Chondrocyte (in vitro differentiated cells): ENCODE data around the gene ZNF764. TPM values are rescaled to one million over a fixed set of nuclear protein-coding genes. Genes with fewer than 3 reads are reported as not detected.

Source experiments
- DNase-seq: peaks from one replicate; pipeline ENCODE4 v3.0.0; 2021; ENCODE audit warnings: mixed read lengths, low spot score
- H3K27ac Mint-ChIP-seq: one replicate; pipeline ENCODE4 v1.8.0; 2021; ENCODE audit warnings: mild to moderate bottlenecking, moderate library complexity, mixed read lengths; ENCODE audit not compliant: unreplicated experiment
- H3K27me3 Mint-ChIP-seq: 2 replicates; pipeline ENCODE4 v1.8.0; 2021; ENCODE audit warnings: low read depth, mixed read lengths
- H3K36me3 Mint-ChIP-seq: 2 replicates; pipeline ENCODE4 v1.8.0; 2021; ENCODE audit warnings: low read depth, mixed read lengths
- H3K4me1 Mint-ChIP-seq: 2 replicates; pipeline ENCODE4 v1.8.0; 2021; ENCODE audit warnings: low read depth, mild to moderate bottlenecking, mixed read lengths
- H3K4me3 Mint-ChIP-seq: one replicate; pipeline ENCODE4 v1.8.0; 2021; ENCODE audit warnings: mild to moderate bottlenecking, moderate library complexity, mixed read lengths; ENCODE audit not compliant: unreplicated experiment
- H3K9me3 Mint-ChIP-seq: 2 replicates; pipeline ENCODE4 v1.8.0; 2021; ENCODE audit warnings: low read depth, mixed read lengths
- CTCF ChIP-seq: fragments of 200-600 bp; sonication (generic); IDR thresholded peaks from 2 replicates; pipeline ENCODE4 v1.5.0; 2021; ENCODE audit warnings: antibody characterized with exemption, mild to moderate bottlenecking, moderate library complexity
- total RNA-seq: library from RNA; stranded (reverse); gene quantifications from 3 replicates; pipeline ENCODE4 v1.2.1, GENCODE V29; 2021

The ZNF764 gene
- total RNA-seq, 1 donor from 2014 or later: 8.3 TPM

DNA sequence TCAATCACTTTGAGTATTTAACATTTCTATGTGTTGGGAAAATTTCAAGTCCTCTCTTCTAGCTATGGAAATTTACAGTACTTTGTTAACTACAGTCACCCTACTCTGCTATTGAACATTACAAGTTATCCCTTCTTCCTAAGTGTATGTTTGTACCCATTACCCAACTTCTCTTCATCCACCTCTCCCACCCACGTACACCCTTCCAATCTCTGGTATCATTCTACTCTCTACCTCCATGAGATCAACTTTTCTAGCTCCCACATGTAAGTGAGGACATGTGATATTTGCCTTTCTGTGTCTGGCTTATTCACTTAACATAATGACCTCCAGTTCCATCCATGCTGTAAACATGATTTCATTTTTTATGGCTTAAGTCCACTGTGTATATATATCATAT is 16.5 kb upstream of the ZNF764 start:
- H3K27ac Mint-ChIP-seq: no peak overlapping the region
- peaks cover 18% of the 10 kb centered on the region for H3K4me1 Mint-ChIP-seq
- no peak overlapping the region for H3K4me3 Mint-ChIP-seq
- no peak for DNase-seq
- no peaks in the 10 kb centered on the region for H3K9me3 Mint-ChIP-seq
- TF ChIP-seq CTCF: no peak
- H3K36me3 Mint-ChIP-seq: peaks cover 3% of the 10 kb centered on the region
- no peaks in the 10 kb centered on the region for H3K27me3 Mint-ChIP-seq

DNA sequence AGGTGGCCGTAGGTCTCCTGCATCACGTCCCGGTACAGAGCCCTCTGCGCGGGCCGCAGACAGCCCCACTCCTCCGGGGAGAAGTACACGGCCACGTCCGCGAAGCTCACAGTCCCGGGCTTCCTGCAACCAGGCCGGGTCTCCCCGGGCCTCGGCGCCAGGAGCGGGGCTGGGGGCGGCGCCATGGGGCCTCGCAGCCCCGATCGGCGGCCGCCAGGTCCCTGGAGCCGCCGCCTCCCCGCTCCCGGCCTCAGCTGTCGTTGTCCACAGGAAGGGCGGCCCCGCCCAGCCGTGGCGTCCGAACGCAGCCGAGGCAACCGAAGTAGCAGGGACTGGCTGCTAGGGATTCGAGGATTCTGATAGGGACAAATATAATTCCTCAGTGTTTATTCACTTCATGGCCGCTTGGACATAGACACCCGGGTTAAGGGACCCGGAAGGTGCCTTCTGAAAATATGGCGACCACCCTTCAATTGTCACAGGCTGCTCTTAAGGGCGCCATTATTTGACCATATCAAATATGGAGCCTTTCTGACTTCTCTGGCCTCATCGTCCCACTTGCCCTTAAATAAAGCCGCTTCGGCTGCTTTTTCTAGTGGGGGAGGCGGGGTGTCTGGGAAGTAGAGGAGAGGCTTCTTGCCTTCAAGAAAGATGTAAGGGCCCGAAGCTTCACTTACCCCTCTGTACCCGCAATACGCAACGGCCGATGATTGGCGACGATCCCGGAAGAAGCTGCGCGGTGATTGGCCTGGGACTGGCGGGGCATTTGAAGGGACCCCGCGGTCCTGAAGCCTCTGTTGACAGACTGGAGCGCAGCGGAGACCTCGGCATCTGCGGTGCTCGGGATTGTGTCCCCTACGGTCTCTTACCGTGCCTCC is 13.5 kb upstream of the ZNF764 start, which contains the start of gene ZNF688:
ZNF688 (minus strand) TSS at position 270 of the 878 bp plus-strand sequence; CDS start at position 185, 85 bp downstream.
- Mint-ChIP-seq H3K4me3 (peak within 1 kb of the TSS; percentile 89), H3K27me3 (no peaks in the 10 kb centered on the region), H3K9me3 (no peaks in the 10 kb centered on the region), H3K36me3 (no peaks in the 10 kb centered on the region), H3K4me1 (peaks cover 18% of the 10 kb centered on the region), H3K27ac (peak within 1 kb of the TSS; percentile 95)
- peak; percentile 17 for TF ChIP-seq CTCF
- DNase-seq: peak; percentile 97

DNA sequence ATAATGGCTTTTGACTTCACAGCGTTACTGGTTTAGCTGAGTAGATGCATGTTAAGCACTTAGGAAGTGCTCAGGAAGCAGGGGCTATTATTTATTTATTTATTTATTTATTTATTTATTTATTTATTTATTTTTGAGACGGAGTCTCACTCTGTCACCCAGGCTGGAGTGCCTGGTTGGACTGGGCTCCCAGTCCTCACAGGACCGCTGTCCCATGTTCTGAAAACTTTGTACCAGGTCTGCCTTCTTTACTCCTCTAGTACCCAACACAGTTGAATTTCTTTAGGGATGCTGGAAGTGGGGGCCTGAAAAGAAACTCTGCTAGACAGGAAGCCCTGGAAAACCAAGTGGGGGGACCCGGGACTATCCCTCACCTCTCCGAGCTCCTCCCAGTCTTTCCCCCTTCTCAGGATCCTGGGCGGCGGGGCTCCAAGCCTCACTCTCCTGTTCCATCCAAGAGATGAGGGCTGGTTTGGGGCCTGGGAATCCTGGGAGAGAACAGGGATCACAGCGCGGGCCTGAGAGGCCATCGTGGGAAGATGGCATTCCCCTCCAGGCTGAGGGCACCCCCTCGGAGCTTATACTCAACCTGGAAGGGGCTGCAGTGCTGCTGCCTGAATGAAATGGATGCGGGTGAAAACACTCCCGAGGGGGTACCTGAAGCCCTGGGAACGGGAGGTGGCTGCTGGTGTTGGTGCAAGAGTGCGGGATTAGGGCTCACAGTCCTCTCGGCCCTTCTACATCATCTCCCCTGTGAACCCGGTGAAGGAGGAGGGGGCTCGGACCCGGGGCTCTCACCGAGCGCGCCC is 12.7 kb upstream of the ZNF764 start:
- no peak for TF ChIP-seq CTCF
- peak overlapping the region; percentile 89 for H3K4me3 Mint-ChIP-seq
- H3K36me3 Mint-ChIP-seq: no peaks in the 10 kb centered on the region
- no peaks in the 10 kb centered on the region for H3K9me3 Mint-ChIP-seq
- peak overlapping the region; percentile 95 for H3K27ac Mint-ChIP-seq
- H3K27me3 Mint-ChIP-seq: no peaks in the 10 kb centered on the region
- DNase-seq: no peak
- H3K4me1 Mint-ChIP-seq: peaks cover 18% of the 10 kb centered on the region

DNA sequence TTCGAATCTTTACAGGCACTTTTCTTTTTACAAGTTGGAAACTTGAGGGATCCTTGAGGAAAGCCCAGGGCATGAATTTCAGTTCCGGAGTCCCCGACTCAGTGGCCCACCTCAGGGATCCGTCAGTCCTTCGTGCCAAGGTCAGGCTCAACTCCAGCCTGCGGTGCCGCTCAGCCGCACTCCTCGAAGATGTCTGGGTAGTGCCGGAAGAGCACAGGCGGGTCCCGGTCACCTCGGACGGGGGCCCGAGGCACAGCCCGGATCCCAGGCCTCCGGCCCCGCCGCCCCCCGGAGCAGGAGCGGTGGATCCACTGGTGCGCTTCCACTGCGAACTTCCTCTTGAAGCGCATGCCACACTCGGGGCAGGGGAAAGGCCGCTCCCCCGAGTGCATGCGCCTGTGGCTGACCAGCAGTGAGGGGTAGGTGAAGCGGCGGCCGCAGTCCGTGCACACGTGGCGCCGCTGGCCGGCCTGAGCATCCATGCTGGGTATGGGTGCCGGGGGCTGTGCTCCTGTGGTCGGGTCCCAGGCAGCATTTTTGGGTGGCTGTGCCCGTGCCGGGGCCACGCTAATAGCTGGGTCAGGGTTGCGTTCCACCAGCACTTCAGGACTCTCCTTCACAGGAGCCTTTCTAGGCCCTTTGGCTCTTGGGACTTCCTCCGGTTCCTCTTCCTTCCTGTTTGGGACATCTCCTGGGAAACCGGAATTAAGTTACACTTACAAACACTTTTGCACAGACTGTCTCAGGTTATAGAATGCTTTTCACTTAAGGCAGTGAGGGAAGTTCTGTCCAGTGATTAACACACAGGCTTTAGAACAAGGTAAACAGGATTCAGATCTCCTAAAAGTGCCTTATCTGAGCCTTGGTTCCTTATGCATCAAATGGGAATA is 11.8 kb upstream of the ZNF764 start:
- Mint-ChIP-seq H3K4me1 (peaks cover 18% of the 10 kb centered on the region), H3K4me3 (no peak overlapping the region), H3K9me3 (no peaks in the 10 kb centered on the region), H3K27ac (no peak overlapping the region), H3K36me3 (no peaks in the 10 kb centered on the region), H3K27me3 (no peaks in the 10 kb centered on the region)
- TF ChIP-seq CTCF: no peak
- no peak for DNase-seq
